NCI-H2107 treated with DMSO at 0.1 percent for 48 hours (cell line): ENCODE data around the gene CELF1.

Source experiments
- DNase-seq: peaks from one replicate; lab custom pipeline; 2025; ENCODE audit not compliant: unreplicated experiment; lab: John Stamatoyannopoulos, UW

Gene CELF1

DNA sequence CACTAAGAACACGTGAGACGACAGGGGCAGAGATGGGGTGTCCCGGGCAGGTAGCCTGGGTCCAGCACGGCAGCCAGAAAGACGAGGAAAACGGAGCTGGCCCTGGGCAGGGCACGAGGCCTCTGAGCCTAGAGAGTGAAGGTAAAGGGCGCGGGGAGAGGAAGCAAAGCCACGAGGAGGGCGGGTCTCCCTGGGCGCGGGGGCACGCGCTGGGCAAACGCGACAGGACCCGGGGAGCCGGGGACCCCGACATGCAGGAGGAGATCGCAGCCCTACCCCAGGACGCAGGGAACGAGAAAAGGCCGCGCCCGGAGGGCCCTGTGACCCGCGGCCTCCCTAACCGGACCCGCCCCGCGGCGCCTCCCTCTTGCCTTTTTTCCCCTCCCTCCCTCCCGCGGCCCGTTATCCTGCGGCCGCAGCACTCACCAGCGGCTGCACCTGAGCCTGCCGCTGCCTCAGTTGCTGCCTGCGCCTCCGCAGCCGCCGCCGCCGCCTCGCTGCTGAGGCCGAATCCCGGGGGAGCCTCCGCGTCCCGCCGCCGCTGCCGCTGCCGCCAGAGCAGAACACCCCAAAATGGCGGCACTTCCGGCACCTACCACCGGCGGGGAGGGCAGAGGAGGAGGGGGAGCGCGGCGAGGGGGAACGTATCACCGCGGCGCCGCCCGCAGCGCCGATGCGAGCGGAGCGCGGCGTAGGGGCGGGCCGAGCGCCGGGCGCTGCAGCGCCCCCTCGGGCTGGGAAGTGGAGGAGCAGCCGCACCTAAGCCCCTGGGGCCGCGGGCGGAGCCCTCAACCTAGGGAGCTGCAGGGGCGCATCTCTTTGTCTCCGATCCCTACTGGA lies at the start of gene CELF1:
CELF1 (minus strand) TSS at position 567 of the 840 bp plus-strand sequence. CDS start 53,609 bp downstream, outside the sequence.
- DNase-seq: peak; percentile 73

DNA sequence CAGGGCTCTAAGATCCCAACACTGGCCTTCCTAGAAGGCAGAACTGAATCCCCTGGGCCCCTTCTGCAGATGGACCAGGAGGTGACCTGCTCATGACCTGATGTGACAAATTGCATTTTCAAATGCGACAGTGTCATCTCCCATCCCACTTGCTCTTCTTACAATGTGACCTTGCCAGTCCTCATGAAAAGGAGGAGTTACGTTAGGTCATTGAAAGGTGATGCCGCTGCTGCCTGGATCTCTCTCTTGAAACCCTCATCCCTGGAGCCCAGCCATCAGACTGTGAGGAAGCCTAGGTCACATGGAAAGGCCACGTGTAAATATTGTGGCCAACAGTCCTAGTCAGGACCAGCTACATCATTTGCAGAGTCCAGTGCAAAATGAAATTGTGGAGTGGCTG lies 47.0 kb upstream of the CELF1 start:
- no peak for DNase-seq

DNA sequence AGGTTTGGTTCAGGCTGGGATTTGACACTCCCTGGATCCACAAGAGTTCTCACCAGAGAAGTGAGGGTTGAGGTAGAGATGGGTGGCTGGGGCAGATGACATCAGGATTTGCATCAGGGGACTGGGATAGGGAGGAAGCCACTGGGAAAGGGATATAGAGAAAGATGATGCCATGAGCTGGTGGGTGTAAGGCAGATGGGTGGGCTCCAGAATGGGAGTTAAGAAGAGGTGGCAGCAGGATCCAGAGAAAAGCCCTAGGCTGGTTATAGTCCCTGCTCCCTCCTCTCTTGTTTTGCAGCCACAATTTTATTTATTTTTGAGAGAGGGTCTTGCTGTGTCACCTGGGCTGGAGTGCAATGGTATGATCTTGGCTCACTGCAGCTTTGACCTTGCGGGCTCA lies 43.0 kb upstream of the CELF1 start:
- DNase-seq: no peak

DNA sequence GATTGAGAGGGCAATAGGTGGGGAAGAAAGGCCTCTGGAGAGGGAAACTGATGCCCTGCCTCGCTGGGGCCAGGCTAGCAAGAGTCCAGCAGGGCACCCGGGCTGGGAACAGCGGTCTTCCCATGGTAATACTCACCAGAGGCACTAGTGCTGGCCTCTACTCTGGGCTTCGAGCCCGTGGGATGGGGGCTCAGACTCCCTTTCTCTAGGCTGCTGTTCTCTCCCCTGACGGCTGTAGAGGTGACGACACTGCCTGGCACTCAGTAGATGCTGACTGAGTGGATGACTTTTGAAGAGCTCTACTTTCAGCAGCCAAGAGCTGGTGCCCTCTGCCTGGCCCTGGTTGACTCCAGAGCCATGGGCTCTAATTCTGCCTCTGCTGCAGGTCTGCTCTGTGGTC lies 42.1 kb upstream of the CELF1 start:
- DNase-seq: no peak

DNA sequence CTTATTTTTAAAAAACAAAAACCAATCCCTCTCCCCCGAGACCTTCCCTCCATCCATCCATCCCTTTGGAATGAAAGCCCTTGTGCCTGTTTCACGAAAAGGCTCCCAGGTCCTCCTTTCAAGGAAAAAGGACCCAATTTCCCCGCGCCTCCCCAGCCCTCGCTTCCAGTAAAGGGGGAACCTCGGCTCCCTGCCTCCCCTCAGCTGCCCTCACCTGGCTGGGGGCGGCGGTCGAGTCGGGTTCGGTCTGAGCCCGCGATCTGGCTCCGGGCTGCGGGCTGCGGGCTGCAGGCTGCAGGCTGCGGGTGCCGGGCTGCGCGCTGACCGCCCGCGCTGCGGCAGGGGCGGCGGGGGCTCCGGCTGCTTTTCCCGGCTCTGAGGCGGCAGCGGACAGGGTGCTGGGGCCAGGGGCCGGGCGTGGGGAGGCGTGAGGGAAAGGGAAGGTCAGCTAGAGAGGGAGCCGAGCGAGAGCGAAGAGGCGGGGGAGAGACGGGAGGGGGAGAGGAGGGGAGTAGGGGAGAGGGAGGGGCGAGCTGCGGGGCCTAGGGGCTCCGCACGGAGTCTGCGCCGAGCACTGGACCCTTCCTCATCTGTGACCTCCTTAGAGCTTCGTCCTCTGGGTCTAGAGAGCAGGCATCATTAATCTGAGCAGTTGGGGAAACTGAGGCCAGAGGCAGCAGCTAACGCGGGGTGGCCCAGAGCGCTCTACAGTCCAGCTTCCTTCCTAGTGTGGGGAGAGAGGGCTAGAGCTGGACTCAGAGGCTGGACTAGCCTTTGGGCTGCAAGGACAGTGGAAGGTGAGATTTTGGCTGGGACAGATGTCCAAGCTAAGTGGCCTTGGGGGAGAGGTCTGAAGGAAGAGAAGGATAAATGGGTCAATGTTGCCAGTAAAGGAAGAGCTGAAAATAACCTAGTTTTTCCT lies 41.3 kb upstream of the CELF1 start, which contains the start of gene C1QTNF4:
C1QTNF4 (minus strand) TSS at position 478 of the 922 bp plus-strand sequence. CDS start 3,601 bp downstream, outside the sequence.
- no peak for DNase-seq

DNA sequence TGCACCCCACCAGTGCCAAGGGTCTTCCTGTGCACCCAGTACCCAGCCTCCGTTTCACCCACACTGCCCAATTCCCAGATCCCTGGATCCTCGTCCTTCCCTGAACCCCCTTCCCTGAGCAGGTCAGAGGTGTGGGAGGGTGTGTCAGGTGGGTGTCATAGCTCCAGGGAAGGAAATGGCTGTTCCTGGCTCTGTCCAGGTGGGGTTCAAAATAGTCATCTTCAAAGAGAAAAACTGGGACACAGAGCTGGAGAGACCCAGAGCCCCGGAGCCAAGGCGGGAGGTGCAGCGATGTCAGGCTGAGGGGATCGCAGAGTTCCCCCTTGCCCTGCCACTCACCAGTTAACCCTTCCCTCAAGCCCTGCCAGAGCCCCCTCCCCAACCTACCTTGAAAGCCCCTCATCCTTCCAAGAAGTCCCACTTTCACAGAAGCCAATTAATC lies 40.6 kb upstream of the CELF1 start:
- no peak for DNase-seq

DNA sequence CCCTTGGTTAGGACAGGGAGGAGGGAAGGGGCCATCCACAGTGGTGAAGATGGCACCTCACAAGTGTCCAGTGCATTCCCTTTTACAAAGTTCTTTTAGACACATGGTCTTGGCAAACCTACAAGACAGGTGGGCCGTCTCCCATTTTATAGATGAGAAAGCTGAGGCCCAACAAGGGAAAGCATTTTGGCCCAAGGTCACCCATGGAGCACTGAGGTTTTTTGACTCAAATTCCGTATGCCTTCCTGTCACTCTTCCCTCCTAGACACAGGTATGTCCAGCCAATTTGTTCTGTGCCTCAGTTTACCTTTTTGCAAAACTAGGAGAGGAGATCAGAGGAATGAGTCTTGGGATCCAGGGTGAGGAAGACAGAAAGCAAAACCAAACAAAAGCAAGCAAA lies 40.0 kb upstream of the CELF1 start:
- DNase-seq: no peak

DNA sequence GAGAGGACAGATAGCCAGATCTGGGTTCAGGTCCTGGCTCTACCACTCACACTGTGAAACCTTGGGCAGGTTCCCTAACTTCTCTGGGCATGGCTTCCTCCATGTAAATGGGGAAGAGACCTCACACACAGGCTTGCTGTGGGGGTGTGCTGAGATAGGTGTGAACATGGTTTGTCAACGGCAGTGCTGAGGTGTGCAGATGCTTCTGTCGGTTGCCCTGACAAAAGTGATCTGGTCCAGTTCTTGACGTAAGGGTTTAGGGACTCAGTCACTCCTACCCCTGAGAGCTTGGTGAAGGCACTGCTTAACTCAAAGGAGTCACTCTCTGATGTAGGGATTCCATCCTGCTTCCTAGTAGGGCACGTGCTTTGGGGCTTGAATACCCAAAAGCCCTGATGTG lies 39.3 kb upstream of the CELF1 start:
- DNase-seq: no peak

DNA sequence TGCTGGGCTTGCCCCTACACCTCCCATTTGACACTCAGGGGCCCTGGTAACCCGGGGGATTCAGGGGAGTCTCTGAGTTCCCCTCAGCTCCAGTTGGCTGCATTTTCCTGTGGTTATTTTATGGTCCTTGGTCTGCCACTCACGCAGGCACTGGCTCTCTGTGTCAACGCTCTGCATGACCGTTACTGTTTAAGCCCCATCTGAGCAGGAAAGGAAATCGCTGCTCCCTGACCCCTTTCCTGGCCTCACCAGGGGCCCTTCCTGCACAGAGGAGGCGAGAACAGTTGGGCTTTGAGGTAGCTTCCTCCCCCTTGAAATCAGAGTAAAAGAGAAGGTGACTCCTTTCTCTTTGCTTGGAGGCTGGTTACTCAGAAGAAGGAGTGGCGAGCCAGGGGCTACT lies 38.8 kb upstream of the CELF1 start:
- DNase-seq: no peak

DNA sequence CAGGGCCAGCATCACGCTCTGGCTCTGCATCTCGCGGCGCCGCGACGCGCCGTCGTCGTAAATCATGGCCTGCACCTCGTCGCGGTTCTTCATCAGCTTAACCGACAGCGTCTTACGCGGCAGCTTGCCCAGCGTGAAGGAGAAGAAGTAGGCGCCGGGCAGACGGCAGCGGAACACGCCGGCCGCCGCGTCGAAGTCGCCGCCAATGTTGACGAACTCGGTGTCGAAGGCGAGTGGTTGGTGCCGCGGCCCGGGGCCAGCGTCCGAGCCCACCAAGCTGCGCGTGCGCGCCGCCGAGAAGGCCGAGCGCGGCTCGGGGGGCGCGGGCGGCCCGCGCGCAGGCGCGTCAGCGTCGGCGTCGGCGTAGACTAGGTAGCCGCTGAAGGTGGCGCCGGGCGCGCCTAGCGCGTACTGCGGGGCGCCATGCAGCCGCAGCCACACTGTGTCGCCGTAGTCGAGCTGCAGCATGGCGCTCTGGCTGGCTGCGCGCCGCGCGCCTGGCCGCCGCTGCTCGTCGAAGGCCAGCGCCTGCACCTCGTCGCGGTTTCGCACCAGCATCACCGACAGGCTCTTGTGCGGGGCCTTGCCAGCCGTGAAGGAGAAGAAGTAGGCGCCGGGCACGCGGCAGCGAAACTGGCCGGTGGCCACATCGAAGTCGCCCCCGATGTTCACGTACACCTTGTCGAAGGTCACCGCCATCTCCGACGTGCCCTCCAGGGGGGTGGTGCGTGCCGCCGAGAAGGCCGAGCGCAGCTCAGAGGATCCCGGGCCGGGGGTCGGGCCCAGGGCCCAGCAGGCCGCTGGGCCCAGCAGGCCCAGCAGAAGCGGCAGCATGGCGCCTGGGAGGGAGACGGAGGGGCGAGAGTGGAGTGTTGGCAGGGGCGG lies 37.3 kb upstream of the CELF1 start:
- DNase-seq: no peak

DNA sequence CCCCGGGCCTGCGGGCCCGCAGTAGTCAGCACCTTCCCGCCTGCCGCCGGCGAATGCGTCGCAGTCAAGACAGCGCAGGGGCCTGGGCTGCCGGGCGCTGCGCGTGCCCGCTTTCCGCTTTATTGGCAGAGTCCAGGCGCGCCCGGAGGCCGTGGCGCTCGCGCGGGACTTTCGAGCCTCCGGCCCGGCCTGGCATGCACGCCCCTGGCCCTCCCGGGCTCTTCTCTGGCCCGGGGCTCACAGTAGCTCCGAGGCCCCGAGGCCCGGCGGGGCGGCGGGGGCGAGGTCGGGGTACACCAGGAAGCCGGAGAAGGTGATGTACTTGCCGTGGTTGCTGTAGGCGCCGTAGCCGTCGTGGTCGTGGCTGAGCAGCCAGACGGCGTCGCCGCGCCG lies 36.6 kb upstream of the CELF1 start:
- no peak for DNase-seq

DNA sequence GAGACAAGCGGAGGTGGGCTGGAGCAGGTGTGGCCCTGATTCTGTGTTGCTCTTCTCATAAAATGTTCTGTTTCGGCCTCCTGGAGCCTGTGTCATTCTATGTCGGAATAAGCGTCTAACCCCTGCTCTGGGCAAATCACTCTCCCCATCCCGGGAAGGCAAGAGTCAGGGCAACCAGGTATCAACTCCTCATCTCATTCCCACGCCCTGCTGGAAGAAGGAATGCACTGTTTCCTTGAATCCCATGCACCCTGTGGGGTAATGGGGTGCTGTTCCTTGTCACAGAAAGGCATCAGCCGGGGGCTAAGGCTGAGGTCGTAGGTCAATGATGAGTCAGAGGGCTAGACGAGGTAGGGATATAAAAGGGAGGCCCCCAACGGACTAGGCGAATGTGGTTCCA lies 36.2 kb upstream of the CELF1 start:
- DNase-seq: no peak

DNA sequence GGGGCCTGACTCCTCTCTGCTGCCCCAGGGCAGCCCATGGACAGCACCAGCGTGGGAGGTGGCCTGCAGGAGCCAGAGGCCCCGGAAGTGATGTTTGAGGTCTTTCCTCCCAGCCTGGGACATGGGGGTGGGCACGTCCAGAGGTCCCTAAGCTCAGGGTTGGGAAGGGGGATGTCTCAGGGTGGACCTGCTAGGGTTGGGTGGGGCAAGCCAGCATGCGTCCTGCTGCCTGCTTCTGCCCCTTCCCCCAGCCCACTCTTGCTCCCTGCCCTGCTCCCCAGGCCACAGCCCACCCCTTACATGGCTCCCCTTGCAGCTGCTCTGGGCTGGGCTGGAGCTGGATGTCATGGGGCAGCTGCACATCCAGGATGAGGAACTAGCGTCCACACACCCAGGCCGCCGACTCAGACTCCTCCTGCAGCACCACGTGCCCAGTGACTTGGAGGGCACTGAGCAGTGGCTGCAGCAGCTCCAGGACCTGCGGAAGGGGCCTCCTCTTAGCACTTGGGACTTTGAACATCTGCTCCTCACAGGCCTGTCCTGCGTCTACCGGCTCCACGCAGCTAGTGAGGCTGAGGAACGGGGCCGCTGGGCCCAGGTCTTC lies 34.9 kb upstream of the CELF1 start:
- DNase-seq: no peak

DNA sequence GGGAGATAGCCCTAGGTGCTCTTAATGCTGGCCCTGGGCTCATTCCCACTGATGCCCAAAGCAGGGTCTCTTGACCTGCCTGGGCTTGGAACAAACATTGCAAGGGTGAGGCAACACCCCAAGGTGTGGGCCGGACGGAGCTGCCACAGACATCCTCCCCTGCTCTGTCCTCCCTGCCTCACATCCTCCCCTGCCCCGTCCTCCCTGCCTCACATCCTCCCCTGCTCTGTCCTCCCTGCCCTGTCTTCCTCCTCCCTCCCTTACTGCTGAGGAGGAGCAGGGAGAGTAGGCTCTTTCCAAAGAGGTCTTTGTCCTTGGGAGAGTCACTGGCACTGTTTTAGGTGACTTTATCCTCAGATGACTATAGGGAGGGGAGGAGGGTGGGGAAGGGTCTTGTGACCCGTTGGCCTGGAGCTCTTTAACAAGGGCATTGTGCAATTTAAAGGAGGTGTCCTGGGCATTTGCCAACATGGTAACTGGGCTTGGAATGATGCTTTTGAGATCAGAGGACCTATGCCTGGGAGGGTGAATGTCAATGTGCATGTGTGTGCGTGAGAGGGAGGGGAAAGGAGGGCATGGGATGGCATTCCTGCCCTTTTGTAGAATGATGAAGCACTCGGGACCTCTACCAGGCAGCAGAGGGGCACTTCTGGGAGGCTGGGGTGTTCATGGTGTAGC lies 34.2 kb upstream of the CELF1 start:
- no peak for DNase-seq

DNA sequence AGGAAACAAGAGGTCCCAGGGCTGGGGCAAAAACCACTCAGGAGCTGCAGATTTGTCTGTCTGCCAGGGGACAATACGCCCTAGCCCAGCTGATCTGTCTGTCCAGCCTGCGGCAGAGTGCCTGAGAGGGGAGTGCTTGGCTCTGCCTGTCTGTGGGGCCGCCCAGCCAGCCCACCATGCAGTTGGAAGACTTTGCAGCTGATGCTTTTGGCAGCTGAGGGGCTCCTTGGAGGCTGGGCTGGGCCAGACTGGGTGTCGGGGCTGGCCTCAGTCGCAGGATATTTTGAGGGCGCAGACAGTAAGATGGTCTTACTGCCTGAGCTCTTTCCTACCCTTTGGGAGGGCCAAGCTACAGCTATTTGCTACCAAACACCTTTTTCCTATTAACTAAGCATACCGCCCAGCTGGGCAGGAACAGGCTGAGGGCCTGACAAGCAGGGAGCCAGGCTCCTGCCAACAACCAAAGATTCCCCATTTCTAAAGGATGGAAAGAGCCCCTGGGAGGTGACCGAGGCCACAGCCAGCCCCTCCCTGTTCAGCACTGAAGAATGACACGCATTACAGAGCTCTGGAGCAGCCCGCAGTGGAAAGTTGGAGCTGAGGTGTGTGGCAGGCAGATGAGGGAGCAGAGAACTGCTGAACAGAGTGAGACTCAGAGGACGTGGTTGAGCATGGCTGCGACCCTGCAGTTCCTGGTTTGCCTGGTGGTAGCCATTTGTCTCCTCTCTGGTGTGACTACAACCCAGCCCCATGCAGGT lies 33.3 kb upstream of the CELF1 start, which contains the start of gene FAM180B:
FAM180B (plus strand) TSS at position 581 of the 758 bp plus-strand sequence; CDS start at position 672, 91 bp downstream.
- no peak for DNase-seq

DNA sequence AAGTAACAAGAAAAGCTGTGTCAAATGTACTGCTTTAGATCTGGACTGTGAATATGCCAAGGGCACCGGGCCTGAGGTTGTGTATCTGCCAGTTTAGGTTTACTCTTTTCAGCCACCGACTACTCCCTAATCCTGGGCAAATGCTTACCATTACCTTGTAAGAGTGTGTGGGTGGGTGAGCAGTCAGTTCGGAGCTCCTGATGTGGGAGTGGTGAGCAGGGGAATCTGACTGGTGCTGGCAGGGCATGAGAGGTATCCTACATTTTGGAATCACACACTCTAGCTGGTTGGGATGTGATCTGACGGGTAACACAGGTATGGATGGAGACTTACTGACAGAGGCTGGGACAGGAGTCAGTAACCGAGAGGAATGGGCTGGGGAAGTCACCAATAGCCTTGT lies 30.9 kb upstream of the CELF1 start:
- DNase-seq: no peak

DNA sequence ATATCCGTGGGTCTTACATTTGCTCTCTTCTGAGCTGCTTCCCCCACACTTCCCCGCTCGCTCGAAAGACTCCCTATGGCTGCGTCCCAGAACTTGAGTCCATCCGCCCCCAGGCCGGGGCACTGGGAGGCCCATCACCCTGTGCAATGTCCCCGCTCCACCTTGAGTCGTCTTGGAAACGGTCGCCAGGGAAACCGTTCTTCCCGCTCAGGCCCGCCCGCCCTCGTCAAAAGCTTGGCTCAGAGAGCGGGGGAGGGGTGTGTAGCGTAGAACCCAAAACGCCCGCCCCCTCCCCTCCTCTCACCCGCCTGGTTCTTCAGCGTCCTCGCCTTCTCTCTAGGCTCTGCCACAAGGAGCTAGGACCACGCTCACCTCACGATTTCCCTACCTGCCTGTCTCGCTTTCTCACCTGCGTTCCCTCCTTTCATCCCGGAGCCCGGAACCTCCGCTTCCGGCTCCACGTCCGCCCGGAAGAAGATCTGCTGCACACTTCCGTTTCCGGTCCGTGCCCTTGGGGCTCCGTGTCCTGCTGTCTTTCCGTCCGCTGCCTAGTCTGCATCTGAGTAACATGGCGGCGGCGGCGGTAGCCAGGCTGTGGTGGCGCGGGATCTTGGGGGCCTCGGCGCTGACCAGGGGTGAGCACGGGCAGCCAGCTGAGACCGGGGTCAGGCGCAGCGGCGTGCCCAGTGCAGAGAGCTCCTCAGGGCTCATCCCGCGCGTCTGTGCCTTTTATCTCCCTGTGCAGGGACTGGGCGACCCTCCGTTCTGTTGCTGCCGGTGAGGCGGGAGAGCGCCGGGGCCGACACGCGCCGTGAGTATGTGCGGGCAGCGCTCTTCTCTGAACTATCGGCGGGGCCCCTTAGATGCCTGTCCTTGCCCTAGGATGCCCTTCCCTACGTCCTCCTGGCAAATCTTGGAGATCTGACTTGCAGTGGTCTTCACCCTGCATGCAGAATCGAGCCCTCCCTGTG lies 25.9 kb upstream of the CELF1 start, which contains the start of the genes KBTBD4 and NDUFS3:
KBTBD4 (minus strand) TSS at position 447 of the 971 bp plus-strand sequence; CDS start at position 428, 19 bp downstream.
NDUFS3 (plus strand) TSS at position 551 of the 971 bp plus-strand sequence; CDS start at position 569, 18 bp downstream.
- peak; percentile 83 for DNase-seq
